Measurements from ENCODE around the gene POLN. TPM values are rescaled to one million over a fixed set of nuclear protein-coding genes. Genes with fewer than 3 reads are reported as not detected.

The POLN gene
- total RNA-seq: 1 to 10 TPM; 1.4 to 4.6 (median 1.4) TPM
- long read RNA-seq, donor 1: 0 reads
- long read RNA-seq, donor 2: 0 reads

- no peaks in the 10 kb centered on the region for H3K36me3 ChIP-seq (ENCODE audit: low read depth)
- peak within 1 kb of the TSS; percentile 84 for H3K4me3 ChIP-seq
- H3K9me3 ChIP-seq: no peaks in the 10 kb centered on the region
- H3K4me1 ChIP-seq (ENCODE audit: low read depth): peaks cover 28% of the 10 kb centered on the region
- ATAC-seq (peak; percentile 95), DNase-seq (peak; percentile 99 to 100 (median 99))
- TF ChIP-seq, protein P1, sequence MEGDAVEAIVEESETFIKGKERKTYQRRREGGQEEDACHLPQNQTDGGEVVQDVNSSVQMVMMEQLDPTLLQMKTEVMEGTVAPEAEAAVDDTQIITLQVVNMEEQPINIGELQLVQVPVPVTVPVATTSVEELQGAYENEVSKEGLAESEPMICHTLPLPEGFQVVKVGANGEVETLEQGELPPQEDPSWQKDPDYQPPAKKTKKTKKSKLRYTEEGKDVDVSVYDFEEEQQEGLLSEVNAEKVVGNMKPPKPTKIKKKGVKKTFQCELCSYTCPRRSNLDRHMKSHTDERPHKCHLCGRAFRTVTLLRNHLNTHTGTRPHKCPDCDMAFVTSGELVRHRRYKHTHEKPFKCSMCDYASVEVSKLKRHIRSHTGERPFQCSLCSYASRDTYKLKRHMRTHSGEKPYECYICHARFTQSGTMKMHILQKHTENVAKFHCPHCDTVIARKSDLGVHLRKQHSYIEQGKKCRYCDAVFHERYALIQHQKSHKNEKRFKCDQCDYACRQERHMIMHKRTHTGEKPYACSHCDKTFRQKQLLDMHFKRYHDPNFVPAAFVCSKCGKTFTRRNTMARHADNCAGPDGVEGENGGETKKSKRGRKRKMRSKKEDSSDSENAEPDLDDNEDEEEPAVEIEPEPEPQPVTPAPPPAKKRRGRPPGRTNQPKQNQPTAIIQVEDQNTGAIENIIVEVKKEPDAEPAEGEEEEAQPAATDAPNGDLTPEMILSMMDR (IDR thresholded peaks at IDR 0.05): no peak
- intact Hi-C loops (cut with DNase I, micrococcal nuclease): no loop called here
Measured at GRCh38 chr4:2241410-2242353, at the start of gene POLN, which contains the start of gene HAUS3. TSS of gene POLN (minus strand) at chr4:2242121. CDS start at chr4:2229231, 12,890 bp downstream. TSS of gene HAUS3 (minus strand) at chr4:2242121. CDS start at chr4:2240946, 1,175 bp downstream.

- DNase-seq: peak; percentile 29 to 67 (median 51)
- Histone ChIP-seq H3K36me3 (ENCODE audit: low read depth) (no peaks in the 10 kb centered on the region), H3K4me1 (ENCODE audit: low read depth) (no peaks in the 10 kb centered on the region), H3K9me3 (no peaks in the 10 kb centered on the region), H3K4me3 (no peak overlapping the region)
- peak; percentile 67 for ATAC-seq
- intact Hi-C loops (cut with DNase I, micrococcal nuclease): no loop called here
- TF ChIP-seq, protein P1 (IDR thresholded peaks at IDR 0.05): no peak
Measured at GRCh38 chr4:2290974-2291704, 49.2 kb upstream of the POLN start.

- intact Hi-C loops (cut with DNase I, micrococcal nuclease): no loop called here
- peak in 2 of 3 donors; percentile 19 to 49 for DNase-seq
- ATAC-seq: no peak
Measured at GRCh38 chr4:2290488-2290887, 48.6 kb upstream of the POLN start.

DNA sequence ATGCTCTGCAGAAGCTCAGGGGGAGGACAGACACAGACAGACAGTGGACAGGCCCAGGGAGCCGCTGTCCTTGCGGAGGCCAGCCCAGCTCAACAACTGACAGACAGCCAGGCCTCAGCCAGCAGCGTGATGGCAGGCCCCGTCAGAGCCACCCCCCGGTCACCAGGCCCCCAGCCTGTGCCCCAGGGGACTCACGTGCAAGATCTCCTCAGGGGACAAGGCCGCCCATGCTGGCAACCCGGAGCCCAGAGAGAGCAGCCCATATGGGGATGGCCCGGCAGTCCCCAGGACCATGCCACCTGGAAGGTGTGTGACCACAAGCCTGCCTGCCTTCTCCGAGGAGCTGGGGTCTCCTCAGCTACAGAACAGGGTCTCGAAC lies 48.0 kb upstream of the POLN start:
- DNase-seq: no peak

More at GRCh38 chr4:2290488-2290887, 48.6 kb upstream of the POLN start:
- Histone ChIP-seq H3K36me3 (ENCODE audit: low read depth) (no peaks in the 10 kb centered on the region), H3K4me3 (no peak overlapping the region), H3K9me3 (no peaks in the 10 kb centered on the region), H3K4me1 (ENCODE audit: low read depth) (no peaks in the 10 kb centered on the region)
- TF ChIP-seq, protein P1 (IDR thresholded peaks at IDR 0.05): no peak

GRCh38 chr4:2289311-2289954 lies 47.5 kb upstream of the POLN start:
- H3K36me3 ChIP-seq (ENCODE audit: low read depth): no peaks in the 10 kb centered on the region
- no peak for DNase-seq
- no peaks in the 10 kb centered on the region for H3K9me3 ChIP-seq
- no peak for ATAC-seq
- TF ChIP-seq, protein P1 (IDR thresholded peaks at IDR 0.05): no peak
- intact Hi-C loops (cut with DNase I, micrococcal nuclease): no loop called here
- no peak overlapping the region for H3K4me3 ChIP-seq
- no peaks in the 10 kb centered on the region for H3K4me1 ChIP-seq (ENCODE audit: low read depth)

More for the DNA sequence above, 48.0 kb upstream of the POLN start:
- ATAC-seq: no peak
- intact Hi-C loops (cut with DNase I, micrococcal nuclease): no loop called here
- TF ChIP-seq, protein P1 (IDR thresholded peaks at IDR 0.05): no peak
- H3K9me3 ChIP-seq: no peaks in the 10 kb centered on the region
- H3K36me3 ChIP-seq (ENCODE audit: low read depth): no peaks in the 10 kb centered on the region
- H3K4me3 ChIP-seq: no peak overlapping the region
- H3K4me1 ChIP-seq (ENCODE audit: low read depth): no peaks in the 10 kb centered on the region

Measured in mucosa of descending colon (tissue), 3 donors.